Prostate gland (tissue), 2 donors: ENCODE data around the gene SIPA1L2. TPM values are rescaled to one million over a fixed set of nuclear protein-coding genes. Genes with fewer than 3 reads are reported as not detected.

ENCODE experiments used
- DNase-seq: peaks from one replicate; pipeline ENCODE4 v3.0.0-alpha.2; 2019; ENCODE audit warnings: low spot score
- H3K27ac ChIP-seq, 2 donors: fragments of 200-600 bp; sonication (generic); 2 replicates each; pipeline ENCODE4 v1.5.1; 2017 to 2019
- H3K27me3 ChIP-seq: fragments of 200-600 bp; sonication (generic); replicated peaks from 2 replicates; pipeline ENCODE4 v1.5.1; 2019; ENCODE audit not compliant: insufficient read depth
- H3K36me3 ChIP-seq, 2 donors: fragments of 200-600 bp; sonication (generic); 1 replicate in 1 of 2; 2 replicates in 1 of 2; pipeline versions ENCODE4 v1.5.1 to v1.8.1; 2017 to 2019
- H3K4me1 ChIP-seq: fragments of 200-600 bp; sonication (generic); replicated peaks from 2 replicates; pipeline ENCODE4 v1.5.1; 2019
- H3K4me3 ChIP-seq, 2 donors: fragments of 200-600 bp; sonication (generic); 2 replicates each; pipeline ENCODE4 v1.5.1; 2017 to 2019
- H3K9me3 ChIP-seq: fragments of 200-600 bp; sonication (generic); 2 replicates; pipeline ENCODE4 v1.5.1; 2017
- CTCF ChIP-seq, 4 experiments: fragments of 200-600 bp in 2 of 4; fragments of 450-650 bp in 2 of 4; sonication (generic) in 2 of 4; IDR thresholded peaks; 1 replicate in 3 of 4; 2 replicates in 1 of 4; pipeline ENCODE4 v1.5.1; 2016 to 2019; ENCODE audit warnings: antibody characterized with exemption in 4 of 4, mild to moderate bottlenecking in 2 of 4, moderate library complexity in 2 of 4
- POLR2A ChIP-seq: fragments of 450-650 bp; IDR thresholded peaks from one replicate; pipeline ENCODE4 v1.6.1; 2016; ENCODE audit warnings: antibody characterized with exemption, mild to moderate bottlenecking
- POLR2AphosphoS5 ChIP-seq: sonication (generic); formaldehyde crosslinking; IDR thresholded peaks from one replicate; pipeline ENCODE4 v1.6.1; 2017; ENCODE audit warnings: antibody characterized with exemption
- WGBS: methylation state at CpG from one replicate; pipeline ENCODE4 v1.1.5; 2018; 5-methylcytosine and 5-hydroxymethylcytosine counted together
- intact Hi-C: fragments of 100-400 bp; cut with DNase I; formaldehyde crosslinking; loops from one replicate; pipeline ENCODE4 v1.14.2; 2022
- total RNA-seq, 2 donors: library from RNA; depleted of rRNA; stranded (reverse); fragments of >200 nt; gene quantifications; one replicate each; pipeline ENCODE4 v1.1.0, GENCODE V29; 2016

SIPA1L2 gene
- total RNA-seq, 2 donors from 2014 or later, result 8.1 to 31.5 TPM

- no peaks in the 10 kb centered on the region for H3K36me3 ChIP-seq
- no peaks in the 10 kb centered on the region for H3K4me1 ChIP-seq
- H3K27me3 ChIP-seq, result no peaks in the 10 kb centered on the region
- WGBS, result 56% methylated on average over 3 of the region's 3 CpGs
- no peak for DNase-seq
- no peak overlapping the region for H3K4me3 ChIP-seq
- TF ChIP-seq POLR2AphosphoS5, result no peak
- TF ChIP-seq CTCF (IDR thresholded peaks at IDR 0.05), result no peak
- no peak for TF ChIP-seq POLR2A
- intact Hi-C loops, result no loop called here
- no peak overlapping the region for H3K27ac ChIP-seq
- H3K9me3 ChIP-seq, result no peaks in the 10 kb centered on the region
These were observed 37.3 kb upstream of the SIPA1L2 start for GRCh38 chr1:232667094-232667777.

GRCh38 chr1:232664844-232665777, 35.2 kb upstream of the SIPA1L2 start:
- 87% methylated on average over 3 of the region's 3 CpGs for WGBS
- Histone ChIP-seq H3K4me3 (no peak overlapping the region), H3K27me3 (no peaks in the 10 kb centered on the region), H3K27ac (no peak overlapping the region), H3K4me1 (no peaks in the 10 kb centered on the region), H3K9me3 (no peaks in the 10 kb centered on the region), H3K36me3 (no peaks in the 10 kb centered on the region)
- DNase-seq, result no peak
- no peak for TF ChIP-seq POLR2A
- TF ChIP-seq POLR2AphosphoS5, result no peak
- TF ChIP-seq CTCF (IDR thresholded peaks at IDR 0.05), result no peak
- intact Hi-C loops, result no loop called here

- DNase-seq, result no peak
- TF ChIP-seq POLR2A (no peak), POLR2AphosphoS5 (no peak), CTCF (IDR thresholded peaks at IDR 0.05) (no peak)
- Histone ChIP-seq H3K27me3 (no peaks in the 10 kb centered on the region), H3K36me3 (no peaks in the 10 kb centered on the region), H3K4me3 (no peak overlapping the region), H3K9me3 (no peaks in the 10 kb centered on the region), H3K4me1 (no peaks in the 10 kb centered on the region), H3K27ac (no peak overlapping the region)
- 55% methylated on average over 7 of the region's 7 CpGs for WGBS
- intact Hi-C loops, result no loop called here
These were observed 33.0 kb upstream of the SIPA1L2 start for GRCh38 chr1:232662910-232663309.

- Histone ChIP-seq H3K4me1 (no peaks in the 10 kb centered on the region), H3K27ac (no peak overlapping the region), H3K36me3 (no peaks in the 10 kb centered on the region), H3K4me3 (no peak overlapping the region), H3K9me3 (no peaks in the 10 kb centered on the region), H3K27me3 (no peaks in the 10 kb centered on the region)
- TF ChIP-seq POLR2A (no peak), POLR2AphosphoS5 (no peak), CTCF (IDR thresholded peaks at IDR 0.05) (no peak)
- DNase-seq, result no peak
- 67% methylated on average over 2 of the region's 2 CpGs for WGBS
- intact Hi-C loops, result no loop called here
These were observed 28.5 kb upstream of the SIPA1L2 start for GRCh38 chr1:232658386-232658785.
